Measurements from ENCODE around the gene DTD2. TPM values are rescaled to one million over a fixed set of nuclear protein-coding genes. Genes with fewer than 3 reads are reported as not detected.

Gene DTD2
- total RNA-seq, 1 experiment from 2014 or later = 14.8 TPM

GRCh38 chr14:31501870-31502269 is 44.6 kb upstream of the DTD2 start:
- Histone ChIP-seq H3K79me1 (ENCODE audit: insufficient read depth, low read depth, low read length, poor library complexity, severe bottlenecking) (no peaks in the 10 kb centered on the region), H2BK5ac (ENCODE audit: insufficient read length, low read length) (no peak overlapping the region), H3K27ac (ENCODE audit: insufficient read length, low read depth, low read length) (no peak overlapping the region), H3K79me2 (ENCODE audit: insufficient read depth, low read length) (no peaks in the 10 kb centered on the region), H3K56ac (ENCODE audit: insufficient read length, low read depth, low read length) (no peak overlapping the region), H2AFZ (ENCODE audit: low read length) (no peak overlapping the region), H3K18ac (ENCODE audit: insufficient read length, low read depth, low read length) (no peak overlapping the region), H2BK120ac (ENCODE audit: low read depth, low read length, poor library complexity, severe bottlenecking) (no peak overlapping the region), H3K9me3 (ENCODE audit: control insufficient read depth, low read depth, low read length) (no peaks in the 10 kb centered on the region), H3K14ac (ENCODE audit: insufficient read depth, low read length) (no peak overlapping the region), H3K23ac (ENCODE audit: insufficient read length, low read depth, low read length) (no peak overlapping the region), H2BK12ac (ENCODE audit: insufficient read length, low read depth, low read length) (no peak overlapping the region), H4K91ac (ENCODE audit: insufficient read length, low read depth, low read length) (no peak overlapping the region), H3K4me1 (ENCODE audit: insufficient read depth, low read length) (no peaks in the 10 kb centered on the region), H3T11ph (ENCODE audit: low read length) (no peak overlapping the region), H4K20me1 (ENCODE audit: control insufficient read depth, insufficient read depth, insufficient read length) (no peaks in the 10 kb centered on the region), H4K8ac (replicated peaks; ENCODE audit: insufficient read length, low read depth, low read length) (no peak overlapping the region), H3K9ac (ENCODE audit: extremely low read depth, insufficient read length, low read length) (no peak overlapping the region), H2BK15ac (ENCODE audit: low read depth, low read length) (no peak overlapping the region), H4K5ac (ENCODE audit: insufficient read length, low read depth, low read length) (no peak overlapping the region), H3K4ac (ENCODE audit: low read depth, low read length) (no peak overlapping the region), H3K27me3 (ENCODE audit: insufficient read depth, low read length) (peaks cover 3% of the 10 kb centered on the region; the same call in 1 of the 2 replicates), H3K23me2 (ENCODE audit: insufficient read length, low read depth, low read length, poor library complexity, severe bottlenecking) (no peaks in the 10 kb centered on the region), H2AK5ac (ENCODE audit: insufficient read length, low read length) (no peak overlapping the region), H2BK20ac (ENCODE audit: low read depth, low read length, poor library complexity, severe bottlenecking) (no peak overlapping the region), H3K4me2 (ENCODE audit: insufficient read depth, insufficient read length, low read length) (no peak overlapping the region)
- Mint-ChIP-seq H3K27me3 (ENCODE audit: low read depth) (peaks cover 3% of the 10 kb centered on the region; the same call in 1 of the 2 replicates), H3K4me1 (no peaks in the 10 kb centered on the region), H3K4me3 (no peak overlapping the region), H3K36me3 (ENCODE audit: insufficient read depth in 1 of 3, low read depth in 3 of 3) (no peaks in the 10 kb centered on the region), H3K27ac (no peak overlapping the region), H3K9me3 (peaks cover 2 to 4% of the 10 kb centered on the region in 2 experiments; a peak in 3 of 5 replicates)
- TF ChIP-seq CTCF (conservative IDR thresholded peaks at IDR 0.05) = no peak
- no peak for DNase-seq
- WGBS (ENCODE audit: extremely low coverage, insufficient read length, low lambda C conversion rate) = no CpG with 5 or more reads among the region's 2 CpGs

Measured in H9 (cell line).